NCI-H2227 (cell line): ENCODE results near the gene COL4A4.

Experiments
- DNase-seq: peaks from one replicate; lab custom pipeline; 2025; ENCODE audit not compliant: unreplicated experiment; lab: John Stamatoyannopoulos, UW

COL4A4 gene

DNA sequence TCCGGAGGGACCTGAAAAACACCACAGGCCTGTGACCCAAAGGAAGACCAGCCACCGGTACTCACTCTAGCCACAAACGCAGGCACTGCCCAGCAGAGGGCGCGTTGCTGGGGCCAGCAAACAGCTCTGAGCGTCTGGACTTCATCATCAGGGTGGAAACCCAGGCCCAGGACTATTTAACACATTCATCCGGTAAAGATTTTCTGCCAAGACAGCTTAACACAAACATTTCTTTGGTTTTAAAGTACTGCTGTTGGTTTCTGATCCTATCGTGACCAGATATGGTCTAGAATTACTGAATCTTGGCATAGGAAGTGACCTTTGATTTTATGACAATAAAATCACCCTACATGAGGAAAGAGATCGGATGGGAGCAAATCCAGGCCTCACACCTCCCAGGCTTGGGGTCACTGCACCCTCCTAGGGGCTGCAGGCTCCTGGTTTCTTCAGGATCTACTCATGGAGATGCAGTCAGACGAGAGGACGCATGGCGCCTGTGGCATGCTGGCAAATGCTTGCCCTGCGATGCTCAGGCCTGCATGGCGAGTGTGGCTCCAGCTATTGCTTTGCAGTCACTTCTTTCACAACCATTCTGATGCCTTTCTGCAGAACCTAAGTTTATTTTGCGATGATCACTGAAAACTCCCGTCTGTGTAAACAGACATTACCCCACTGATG lies 130.4 kb downstream of the COL4A4 start:
- DNase-seq = peak; percentile 39

DNA sequence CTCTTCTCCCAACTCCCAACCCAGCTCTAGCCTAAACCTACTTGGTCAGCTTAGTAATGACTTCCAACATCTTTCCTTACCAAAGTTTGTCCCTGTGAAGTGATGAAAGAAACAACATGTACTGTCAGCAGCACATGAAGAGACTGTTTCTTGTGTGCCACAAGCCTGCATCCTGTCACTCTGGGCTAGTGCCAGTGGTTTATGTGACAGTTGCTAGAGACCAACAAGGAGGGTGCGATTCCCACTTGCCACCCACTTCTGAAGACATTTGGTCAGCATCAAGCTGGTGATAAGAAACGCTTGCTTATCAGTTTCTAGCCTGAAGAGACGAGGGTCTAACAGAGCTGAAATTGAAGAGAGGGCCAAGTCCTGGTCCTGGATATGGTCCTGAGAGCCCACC lies 132.6 kb downstream of the COL4A4 start:
- DNase-seq = no peak

DNA sequence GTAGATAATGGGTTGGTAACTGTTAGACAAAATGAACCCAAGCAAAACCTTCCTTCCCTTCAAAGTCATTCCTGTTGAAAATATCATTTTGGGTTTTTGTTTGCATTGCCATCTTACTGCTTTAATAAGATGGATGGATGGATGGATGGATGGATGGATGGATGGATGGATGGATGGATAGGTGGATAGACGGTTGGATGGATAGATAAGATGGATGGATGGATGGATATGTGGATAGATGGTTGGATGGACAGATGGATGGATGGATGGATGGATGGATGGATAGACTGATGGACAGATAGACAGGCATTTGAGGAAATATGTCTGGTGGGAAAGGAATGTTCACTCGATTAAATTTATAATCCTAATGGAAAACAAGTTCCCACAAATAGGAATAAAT lies 133.2 kb downstream of the COL4A4 start:
- DNase-seq = no peak

DNA sequence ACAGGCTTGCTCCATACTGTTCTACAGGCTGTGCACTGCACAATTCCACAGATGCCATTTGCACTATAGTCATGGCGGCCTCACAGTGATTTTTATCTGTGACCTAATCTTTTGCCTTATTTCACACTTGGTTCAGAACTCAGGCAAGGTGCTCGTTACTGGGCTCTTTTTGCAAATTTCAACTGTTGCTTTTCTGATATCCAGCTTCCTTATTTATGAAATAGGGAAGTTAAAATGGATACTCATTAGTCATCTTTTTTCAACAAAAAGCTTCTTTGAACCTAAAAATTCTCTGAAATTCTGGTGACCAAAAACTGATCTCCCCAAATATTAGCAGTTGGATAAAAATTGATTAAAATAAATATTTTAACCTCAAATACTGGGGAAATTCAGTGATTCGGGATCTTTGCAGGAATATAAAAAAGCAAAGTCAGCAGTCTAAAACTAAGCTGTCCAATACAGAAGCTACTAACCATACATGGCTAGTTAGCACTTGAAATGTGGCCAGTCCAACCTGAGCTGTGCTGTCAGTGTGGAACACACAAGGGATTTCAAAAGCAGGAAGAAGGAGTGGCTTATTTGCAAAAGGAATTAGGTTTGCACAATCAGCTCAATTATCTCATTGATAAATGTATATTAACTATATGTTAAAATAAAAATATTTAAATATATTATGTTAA lies 134.4 kb downstream of the COL4A4 start:
- DNase-seq = no peak

DNA sequence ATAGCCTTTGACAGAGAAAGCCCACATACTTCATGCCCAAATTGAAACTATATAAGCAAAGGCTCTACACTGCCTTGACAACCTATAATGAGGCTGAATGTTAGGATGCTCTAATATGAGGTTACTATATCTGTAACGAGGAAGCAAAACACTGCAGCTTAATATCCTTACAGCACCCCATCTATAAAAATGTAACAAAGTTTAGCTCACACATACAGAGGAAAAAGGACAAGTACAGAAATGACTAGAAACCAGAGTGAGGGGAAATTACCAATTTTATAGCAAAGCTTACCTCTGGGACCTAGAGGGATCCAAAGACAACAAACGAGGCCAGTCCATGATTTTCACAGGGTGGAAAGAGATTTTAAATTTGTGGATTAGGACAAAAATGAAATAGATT lies 138.5 kb downstream of the COL4A4 start:
- DNase-seq = no peak

DNA sequence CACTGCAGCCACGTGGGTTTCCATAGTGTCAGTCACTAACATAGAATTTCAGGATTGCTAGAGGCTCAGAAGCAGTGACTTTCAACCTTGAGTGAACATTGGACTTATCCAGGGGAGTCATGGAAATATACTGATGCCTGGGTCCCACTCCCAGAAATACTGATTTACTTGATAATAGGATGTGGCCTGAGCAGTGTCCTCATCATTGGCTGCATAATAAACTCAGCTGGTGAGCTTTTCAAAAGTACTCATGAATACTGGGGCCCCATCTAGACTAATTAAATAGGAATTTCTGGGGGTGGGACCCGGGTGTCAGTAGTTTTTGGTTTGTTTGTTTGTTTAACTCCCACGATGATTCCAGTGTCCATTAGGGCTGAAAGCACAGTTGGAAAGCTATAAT lies 141.4 kb downstream of the COL4A4 start:
- no peak for DNase-seq

DNA sequence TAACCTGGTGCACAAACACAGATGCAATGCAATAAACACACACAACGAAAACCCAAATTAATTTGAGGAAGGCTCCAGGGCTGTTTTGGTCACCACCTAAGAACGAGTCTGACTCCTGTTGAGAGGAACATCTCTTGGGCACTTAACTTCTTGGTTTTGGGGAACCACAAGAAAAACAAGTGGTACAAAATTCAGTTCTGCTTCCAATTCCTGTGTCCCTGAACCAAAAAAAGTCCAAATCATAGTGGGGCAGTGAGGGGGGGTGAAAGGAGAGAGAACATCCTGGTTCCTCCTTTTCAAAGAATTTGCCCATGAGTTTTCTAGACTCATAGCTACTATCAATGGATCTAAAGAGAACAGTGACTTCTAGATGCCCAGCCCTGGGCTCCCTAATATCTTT lies 143.6 kb downstream of the COL4A4 start:
- no peak for DNase-seq

DNA sequence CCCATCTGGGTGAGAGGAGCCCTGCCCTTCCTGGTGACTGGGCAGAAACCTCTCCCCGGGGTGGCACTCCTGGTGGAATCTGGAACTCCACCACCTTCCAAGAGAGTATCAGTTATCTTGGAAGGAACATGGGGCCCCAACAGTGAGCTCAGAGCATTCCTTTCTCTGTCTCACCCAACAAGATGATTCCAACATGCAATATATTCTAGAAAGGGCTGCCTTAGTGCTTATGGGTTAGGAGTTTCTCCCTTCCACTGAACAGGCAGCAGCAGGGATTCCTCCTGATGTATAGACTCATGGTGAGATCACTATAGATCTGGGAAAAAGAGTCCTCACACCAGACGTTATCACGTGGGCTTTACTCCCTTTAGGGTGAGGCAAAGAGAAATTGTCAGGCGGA lies 147.1 kb downstream of the COL4A4 start:
- no peak for DNase-seq

DNA sequence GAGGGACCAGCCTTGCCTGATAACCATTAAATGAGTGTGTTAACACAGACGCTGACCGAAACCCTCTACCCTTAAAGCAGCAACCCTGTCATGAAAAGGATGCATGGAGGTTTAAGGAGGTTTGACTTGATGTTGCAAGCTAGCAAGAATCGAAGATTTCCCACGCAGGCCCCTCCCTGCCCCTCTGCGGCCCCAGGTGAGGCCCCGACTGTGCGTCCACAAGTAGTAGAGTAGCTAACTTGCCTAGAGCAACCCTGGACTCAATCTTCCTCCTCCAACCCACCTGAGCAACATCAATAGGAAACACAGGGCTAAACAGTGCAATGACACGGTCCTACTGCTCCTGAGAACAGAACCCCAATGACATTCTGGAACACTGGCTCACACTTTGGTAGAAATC lies 150.1 kb downstream of the COL4A4 start:
- no peak for DNase-seq

DNA sequence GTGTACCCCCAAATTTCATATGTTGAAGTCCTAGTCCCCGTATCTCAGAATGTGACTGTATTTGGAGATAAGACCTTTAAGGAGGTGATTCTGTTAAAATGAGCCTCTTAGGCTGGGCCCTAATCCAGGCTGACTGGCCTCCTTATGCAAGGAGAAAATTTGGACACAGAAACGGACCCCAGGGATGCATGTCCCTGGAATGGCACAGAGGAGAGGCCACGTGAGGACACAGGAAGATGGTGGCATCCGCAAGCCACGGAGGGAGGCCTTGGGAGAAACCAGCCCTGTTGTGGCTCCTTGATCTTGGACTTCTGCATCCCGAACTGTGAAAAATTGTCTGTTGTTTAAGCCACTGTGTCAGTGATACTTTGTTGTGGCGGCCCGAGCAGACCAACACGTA lies 150.7 kb downstream of the COL4A4 start:
- DNase-seq = no peak

DNA sequence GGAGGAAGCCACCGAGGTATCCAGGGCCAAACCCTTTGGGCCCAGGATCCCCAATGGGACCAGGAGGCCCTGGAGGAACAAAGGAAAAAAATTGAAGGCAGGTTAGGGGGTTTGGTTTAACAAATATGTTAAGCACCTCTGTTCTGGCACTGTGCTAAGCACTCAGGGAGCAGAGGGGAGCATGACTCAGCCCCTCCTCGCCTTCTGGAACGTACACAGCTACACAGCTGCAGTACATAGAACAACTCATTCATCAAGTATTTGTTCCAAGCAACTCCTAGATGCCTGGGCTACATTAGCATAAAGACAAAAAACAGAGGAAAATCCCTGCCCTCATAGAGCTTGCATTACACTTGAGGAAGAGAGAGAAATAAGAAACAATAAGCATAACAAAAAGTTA lies 153.6 kb downstream of the COL4A4 start:
- no peak for DNase-seq

DNA sequence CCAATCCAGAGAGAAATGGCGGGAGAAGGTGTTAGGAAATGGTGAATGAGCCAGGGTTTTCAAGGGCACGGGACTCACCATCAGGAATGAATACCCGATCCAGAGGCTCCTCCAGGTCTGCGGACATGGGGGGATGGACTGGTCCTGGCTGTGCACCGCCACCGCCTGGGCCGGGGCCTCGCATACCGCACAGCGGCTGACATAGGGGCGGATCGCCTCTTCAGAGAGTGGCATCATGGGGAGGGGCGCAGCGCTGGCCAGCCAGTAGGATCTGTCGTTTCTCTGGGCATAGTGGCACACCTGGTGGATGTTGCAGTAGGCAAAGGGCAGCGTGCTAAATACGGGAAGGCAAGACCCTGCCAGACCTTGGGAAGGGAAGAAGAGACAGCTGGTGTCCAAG lies 156.1 kb downstream of the COL4A4 start:
- DNase-seq = no peak

DNA sequence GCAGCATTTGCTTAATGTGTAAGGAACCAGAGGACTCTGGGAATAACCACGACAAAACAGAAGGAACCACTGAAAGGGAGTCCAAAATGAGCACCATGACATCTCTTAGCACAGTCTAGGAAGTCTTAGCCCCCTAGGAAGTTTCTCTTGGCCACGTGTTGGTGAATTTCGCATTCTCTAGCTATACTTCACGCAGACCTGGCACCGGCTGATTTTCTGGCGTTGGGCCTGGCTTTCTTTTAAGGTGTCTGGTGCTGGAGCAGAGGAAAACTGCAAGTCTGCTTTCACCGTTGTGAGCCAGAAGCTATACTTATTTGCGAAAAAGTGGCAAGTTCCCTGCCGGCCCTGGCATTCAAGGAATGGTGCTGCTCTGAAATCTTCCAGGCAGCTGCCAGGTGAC lies 156.9 kb downstream of the COL4A4 start:
- DNase-seq = no peak

DNA sequence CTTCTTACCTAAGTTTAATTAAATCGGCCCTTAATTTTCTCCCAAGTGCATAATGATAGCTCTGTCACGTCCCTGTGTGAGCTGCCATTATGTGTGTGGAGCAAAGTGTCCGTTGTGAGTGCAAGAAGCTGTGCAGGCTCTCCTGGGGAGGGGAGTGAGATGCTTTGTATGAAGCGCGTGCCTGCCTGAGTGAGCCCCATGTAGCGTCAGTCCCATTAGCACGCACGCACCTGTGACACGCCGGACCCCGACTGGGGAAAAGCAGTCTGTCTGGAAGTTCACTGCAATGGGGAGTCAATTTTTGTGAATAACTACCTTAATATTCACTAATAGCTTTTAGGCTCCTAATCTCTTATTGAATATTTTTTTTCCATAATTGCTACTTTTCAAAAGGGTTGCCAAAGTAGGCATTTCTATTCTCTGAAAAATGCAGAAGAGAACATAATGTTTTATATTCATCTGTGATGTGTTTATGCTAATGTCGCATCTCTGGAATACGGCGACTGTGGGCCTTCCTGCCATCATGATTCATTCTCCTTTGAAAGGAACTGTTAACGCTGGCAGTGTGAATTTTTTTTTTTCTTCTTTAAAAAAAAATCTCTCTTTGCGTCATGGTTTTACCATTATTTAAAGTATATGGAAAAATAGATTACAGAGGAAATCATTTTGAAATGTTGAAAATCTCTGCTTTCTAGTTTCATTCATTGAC lies 157.7 kb downstream of the COL4A4 start:
- DNase-seq = peak; percentile 68

DNA sequence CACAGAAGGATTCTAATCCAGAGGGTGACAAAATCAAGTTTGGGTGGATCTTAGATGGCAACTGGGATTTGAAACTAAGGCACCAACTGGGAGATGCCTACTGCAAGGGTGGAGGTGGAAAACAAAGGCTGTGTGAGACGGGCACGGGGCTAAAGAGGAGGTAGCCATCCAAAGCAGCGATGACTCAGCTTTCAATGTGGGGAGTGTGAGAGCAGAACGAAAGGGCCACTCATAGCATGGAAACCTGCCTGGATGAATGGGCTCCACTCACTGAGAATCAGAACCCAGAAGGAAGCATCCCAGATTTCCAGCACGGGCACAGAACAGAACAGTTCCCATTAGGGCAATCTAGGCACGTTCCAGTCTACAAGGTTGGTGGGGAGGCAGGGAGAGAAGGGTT lies 159.5 kb downstream of the COL4A4 start:
- no peak for DNase-seq

DNA sequence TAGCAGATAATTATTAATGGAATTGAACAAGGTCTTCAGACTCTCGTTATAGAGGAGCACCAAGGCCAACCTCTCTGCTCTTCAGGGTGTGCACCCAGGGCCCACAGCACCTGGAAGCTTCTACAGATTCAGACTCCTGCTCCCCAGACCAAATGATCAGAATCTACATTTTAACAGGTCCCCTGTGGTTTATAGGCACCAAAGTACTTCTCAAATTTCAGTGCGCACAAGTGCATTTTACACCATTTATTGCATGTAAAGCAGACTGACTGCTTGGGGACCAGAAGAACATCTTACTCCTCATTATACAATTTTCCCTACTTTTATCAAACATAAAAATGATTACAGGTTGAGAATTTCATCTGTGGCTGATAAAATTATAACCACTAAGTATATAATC lies 163.9 kb downstream of the COL4A4 start:
- DNase-seq = no peak

DNA sequence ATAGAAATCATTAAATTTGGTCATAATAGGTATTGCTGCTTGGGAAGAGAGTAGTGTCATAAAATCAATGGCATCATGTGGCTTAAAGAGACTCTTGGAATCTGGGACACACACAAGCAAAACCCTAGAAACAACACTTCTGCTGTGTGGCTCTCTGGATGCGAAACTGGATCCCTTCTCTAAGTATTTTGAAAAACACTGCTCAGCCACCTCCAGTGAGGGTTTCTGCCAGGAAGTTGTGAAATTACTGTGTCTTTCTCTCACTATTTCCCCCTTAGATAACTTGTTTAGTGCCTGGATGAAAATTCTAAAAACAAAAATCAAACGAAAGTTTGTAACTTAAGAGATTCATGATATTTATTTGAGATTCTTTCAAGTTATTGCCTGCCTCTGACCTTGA lies 164.3 kb downstream of the COL4A4 start:
- no peak for DNase-seq

DNA sequence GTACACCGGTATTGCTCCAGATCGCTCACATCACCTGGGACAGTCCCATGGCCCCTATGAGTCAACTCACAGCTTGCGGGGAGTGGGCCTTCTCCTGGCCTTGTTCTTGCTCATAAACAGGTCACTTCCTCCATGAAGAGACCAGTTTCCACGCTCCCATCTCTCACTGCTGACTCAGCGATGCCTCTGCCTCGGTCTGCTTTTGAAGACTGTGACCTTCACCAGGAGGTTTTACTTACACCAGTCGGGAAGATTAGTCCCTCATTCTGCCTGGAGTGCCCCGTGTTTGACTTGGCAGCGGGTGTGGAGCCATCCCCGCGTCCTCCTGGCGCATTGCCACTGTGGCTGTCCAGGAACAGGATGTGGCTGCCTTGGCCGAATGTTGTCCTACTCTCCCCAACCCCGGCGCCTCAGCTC lies 168.4 kb downstream of the COL4A4 start:
- no peak for DNase-seq

DNA sequence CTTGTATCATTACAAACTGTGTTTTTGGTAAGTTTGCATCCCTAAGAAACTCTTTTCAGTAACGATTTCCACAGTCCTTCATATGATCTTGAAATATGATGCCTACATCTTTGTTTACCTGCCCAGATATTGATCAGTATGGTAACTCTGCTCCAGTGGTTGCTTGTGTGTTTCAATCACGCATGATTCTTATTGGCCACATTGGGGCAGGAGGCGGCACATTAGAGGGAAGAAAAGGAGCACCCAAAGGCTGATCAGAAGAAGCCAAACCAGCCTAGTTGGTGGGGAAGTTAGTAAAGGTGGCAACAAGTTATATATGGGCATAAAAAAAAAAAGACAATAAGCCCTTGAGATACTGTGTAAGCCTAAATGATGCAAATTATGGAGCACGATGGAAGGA lies 169.2 kb downstream of the COL4A4 start:
- peak; percentile 12 for DNase-seq

DNA sequence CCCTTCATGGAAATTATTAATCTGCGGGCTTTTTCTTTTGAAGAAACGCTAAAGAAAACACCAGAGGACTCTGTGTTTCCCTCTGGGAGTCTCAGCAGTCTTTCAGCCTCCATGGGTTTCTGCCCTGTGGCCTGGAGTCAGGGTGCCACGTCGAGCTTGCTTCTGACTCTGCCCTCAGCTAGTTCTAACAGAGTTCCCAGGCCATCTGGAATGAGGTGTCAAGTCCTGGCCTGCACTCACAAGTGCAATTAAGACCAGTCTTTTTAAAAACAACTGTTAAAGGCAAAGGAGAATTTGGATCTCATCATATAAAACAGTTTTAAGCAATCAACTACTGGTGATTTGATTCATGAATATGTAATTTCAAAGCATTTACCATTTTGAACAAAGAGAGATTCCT lies 170.8 kb downstream of the COL4A4 start:
- DNase-seq = no peak

DNA sequence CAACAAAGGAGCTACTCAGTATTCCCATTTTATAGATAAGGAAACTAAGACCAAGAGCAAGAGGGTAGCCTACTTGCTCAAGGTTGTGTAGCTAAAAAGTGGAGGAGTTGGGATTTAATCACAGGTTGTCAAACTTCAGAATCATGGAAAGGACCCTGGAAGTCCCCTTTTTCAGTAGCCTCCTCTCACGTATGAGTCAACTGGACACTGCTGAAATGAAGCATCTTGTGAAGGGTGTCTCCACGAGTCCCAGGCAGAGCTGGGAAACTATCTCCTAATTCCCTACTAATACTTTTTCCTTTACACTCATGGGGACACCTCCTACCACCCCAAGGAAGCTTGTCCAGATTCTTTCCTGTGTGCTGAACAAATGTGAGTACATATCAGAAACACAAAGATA lies 172.3 kb downstream of the COL4A4 start:
- no peak for DNase-seq

DNA sequence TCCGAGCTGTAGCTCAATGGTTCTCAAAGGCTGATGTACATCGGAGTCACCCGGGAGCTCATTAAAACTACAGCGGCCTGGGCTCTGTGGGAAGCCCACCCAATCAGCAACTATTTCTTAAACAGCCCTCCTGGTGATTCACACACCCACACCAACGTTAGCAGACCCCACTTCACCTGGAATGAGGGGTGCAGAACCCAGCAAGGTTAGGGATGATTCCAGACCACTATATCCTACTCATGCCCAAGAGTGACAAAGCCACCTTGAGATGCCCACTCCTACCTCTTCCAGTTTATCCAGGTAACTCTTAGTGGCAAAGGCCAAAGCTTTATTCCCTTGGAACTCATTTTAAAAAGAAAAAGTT lies 178.4 kb downstream of the COL4A4 start:
- no peak for DNase-seq
